Thyroid gland (tissue), 4 donors: Measurements from ENCODE around the gene ZNF791. TPM values are rescaled to one million over a fixed set of nuclear protein-coding genes. Genes with fewer than 3 reads are reported as not detected.
"Not testable (repeated sequence)": the region's sequence is repeated elsewhere in the genome, so short reads cannot be mapped to it uniquely, and the experiment has no call there.

Experiments used
- DNase-seq, 2 donors: peaks; one replicate each; pipeline ENCODE4 v3.0.0-alpha.2; 2019
- H3K27ac ChIP-seq, 3 donors: fragments of 200-600 bp; sonication (generic); 1 replicate in 2 of 3; 2 replicates in 1 of 3; pipeline ENCODE4 v1.5.1; 2016 to 2019; ENCODE audit warnings: mild to moderate bottlenecking in 1 of 3, moderate library complexity in 1 of 3
- H3K27me3 ChIP-seq: fragments of 200-600 bp; sonication (generic); one replicate; pipeline ENCODE4 v1.5.1; 2019
- H3K36me3 ChIP-seq, 2 donors: fragments of 200-600 bp; sonication (generic); one replicate each; pipeline ENCODE4 v1.5.1; 2016 to 2019
- H3K4me1 ChIP-seq, 2 donors: fragments of 200-600 bp; sonication (generic); one replicate each; pipeline ENCODE4 v1.5.1; 2017 to 2019
- H3K4me3 ChIP-seq, 3 donors: fragments of 200-600 bp; sonication (generic); replicated peaks in 1 of 3; 1 replicate in 2 of 3; 2 replicates in 1 of 3; pipeline ENCODE4 v1.5.1; 2016; ENCODE audit warnings: mild to moderate bottlenecking in 1 of 3
- H3K9me3 ChIP-seq: fragments of 200-600 bp; sonication (generic); one replicate; pipeline ENCODE4 v1.5.1; 2017
- CTCF ChIP-seq, 6 experiments: fragments of 200-600 bp in 3 of 6; fragments of 450-650 bp in 3 of 6; sonication (generic) in 3 of 6; IDR thresholded peaks; one replicate each; pipeline ENCODE4 v1.5.1; 2016 to 2019; ENCODE audit warnings: antibody characterized with exemption in 6 of 6, mild to moderate bottlenecking in 2 of 6, inconsistent platforms in 1 of 6, moderate library complexity in 1 of 6
- POLR2A ChIP-seq, 2 donors: fragments of 450-650 bp; IDR thresholded peaks; one replicate each; pipeline ENCODE4 v1.6.1; 2017; ENCODE audit warnings: antibody characterized with exemption in 2 of 2, mild to moderate bottlenecking in 2 of 2, moderate library complexity in 1 of 2
- WGBS, 2 donors: methylation state at CpG; one replicate each; pipeline ENCODE4 v1.1.5; 2017; 5-methylcytosine and 5-hydroxymethylcytosine counted together
- intact Hi-C: fragments of 100-400 bp; cut with DNase I; formaldehyde crosslinking; loops from one replicate; pipeline ENCODE4 v1.15.1; 2023
- total RNA-seq, 4 donors: library from RNA; depleted of rRNA; stranded (reverse); fragments of >200 nt; gene quantifications; one replicate each; pipeline ENCODE4 v1.2.3, GENCODE V29; 2016

The ZNF791 gene
- total RNA-seq, 4 donors from 2014 or later, result 37.8 to 44.9 (median 39.5) TPM

- intact Hi-C loops, result no loop called here
- 7 to 13% methylated on average over 21 to 27 of the region's 39 CpGs for WGBS, 2 donors
- peak overlapping the region in 1 of 3 donors; percentile 10 for H3K27ac ChIP-seq
Observed at GRCh38 chr19:12639901-12640613, 29.3 kb downstream of the ZNF791 start.

DNA sequence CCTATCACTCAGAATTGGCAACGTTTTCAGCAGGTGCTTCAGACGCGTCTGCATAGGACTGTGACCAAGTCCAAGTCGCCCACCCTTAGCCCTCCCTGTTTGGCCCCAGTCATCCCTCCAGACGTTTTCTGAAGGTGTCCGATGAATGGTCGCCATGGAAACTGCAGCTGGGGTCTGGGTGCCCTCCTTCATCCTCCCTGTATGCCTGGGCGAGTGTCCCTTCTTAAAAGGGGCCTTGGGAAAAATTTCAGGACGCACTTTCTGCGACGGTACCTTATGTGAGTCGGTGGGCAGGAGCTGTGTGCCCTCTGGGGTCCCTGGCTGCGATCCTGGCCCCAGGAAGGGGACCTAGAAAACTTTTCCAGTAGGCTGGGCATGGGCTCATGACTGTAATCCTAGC lies 30.7 kb downstream of the ZNF791 start:
- Histone ChIP-seq H3K27me3 (no peaks in the 10 kb centered on the region), H3K36me3 (no peaks in the 10 kb centered on the region), H3K4me1 (peaks cover 4% of the 10 kb centered on the region in 2 donors), H3K27ac (no peak overlapping the region), H3K4me3 (no peak overlapping the region), H3K9me3 (no peaks in the 10 kb centered on the region)
- TF ChIP-seq POLR2A (IDR thresholded peaks at IDR 0.05) (no peak), CTCF (IDR thresholded peaks at IDR 0.05) (no peak)
- no peak for DNase-seq
- 77 to 78% methylated on average over 13 of the region's 13 CpGs for WGBS, 2 donors
- intact Hi-C loops, result no loop called here

More at GRCh38 chr19:12639901-12640613, 29.3 kb downstream of the ZNF791 start:
- no peaks in the 10 kb centered on the region for H3K36me3 ChIP-seq
- H3K9me3 ChIP-seq, result no peaks in the 10 kb centered on the region
- H3K4me1 ChIP-seq, result peaks cover 4% of the 10 kb centered on the region in 2 donors
- TF ChIP-seq CTCF (IDR thresholded peaks at IDR 0.05) (peak; percentile 62 to 86 (median 74)), POLR2A (IDR thresholded peaks at IDR 0.05) (no peak)
- peak; percentile 82 to 88 for DNase-seq
- no peaks in the 10 kb centered on the region for H3K27me3 ChIP-seq
- H3K4me3 ChIP-seq, result peak overlapping the region in 1 of 3 donors; percentile 0

- peaks cover 6 to 8% of the 10 kb centered on the region in 2 donors for H3K4me1 ChIP-seq
- 90 to 92% methylated on average over 19 to 25 of the region's 26 CpGs for WGBS, 2 donors
Observed at GRCh38 chr19:12642506-12642905, 31.8 kb downstream of the ZNF791 start.

GRCh38 chr19:12643716-12644115 lies 33.0 kb downstream of the ZNF791 start:
- H3K36me3 ChIP-seq, DNase-seq, H3K9me3 ChIP-seq, intact Hi-C loops, H3K4me3 ChIP-seq, H3K27ac ChIP-seq, H3K27me3 ChIP-seq: not testable (repeated sequence)
- 91 to 96% methylated on average over 14 of the region's 14 CpGs for WGBS, 2 donors
- peaks cover 18 to 19% of the 10 kb centered on the region in 2 donors for H3K4me1 ChIP-seq

More at GRCh38 chr19:12642506-12642905, 31.8 kb downstream of the ZNF791 start:
- Histone ChIP-seq H3K36me3 (no peaks in the 10 kb centered on the region), H3K27ac (no peak overlapping the region), H3K9me3 (no peaks in the 10 kb centered on the region), H3K4me3 (no peak overlapping the region), H3K27me3 (no peaks in the 10 kb centered on the region)
- no peak for TF ChIP-seq CTCF (IDR thresholded peaks at IDR 0.05)
- no peak for TF ChIP-seq POLR2A (IDR thresholded peaks at IDR 0.05)
- DNase-seq, result no peak
- intact Hi-C loops, result no loop called here

- TF ChIP-seq CTCF (IDR thresholded peaks at IDR 0.05), result no peak
- no peak for TF ChIP-seq POLR2A (IDR thresholded peaks at IDR 0.05)
- no peaks in the 10 kb centered on the region for H3K27me3 ChIP-seq
- WGBS, 2 donors, result 85 to 96% methylated on average over 10 of the region's 10 CpGs
- intact Hi-C loops, result no loop called here
- no peak for DNase-seq
- no peaks in the 10 kb centered on the region for H3K36me3 ChIP-seq
- no peak overlapping the region for H3K27ac ChIP-seq
- H3K4me3 ChIP-seq, result no peak overlapping the region
- no peaks in the 10 kb centered on the region for H3K9me3 ChIP-seq
- peaks cover 14 to 15% of the 10 kb centered on the region in 2 donors for H3K4me1 ChIP-seq
Observed at GRCh38 chr19:12646551-12646950, 35.8 kb downstream of the ZNF791 start.
